CD4-positive, alpha-beta T cell treated with Interferon gamma for 1 hour (primary cell): ENCODE data around the gene ANKRD16.
A peak's percentile ranks its signal among the peaks of the same experiment; 100 is the strongest.
"Not testable (repeated sequence)": the region's sequence is repeated elsewhere in the genome, so short reads cannot be mapped to it uniquely, and the experiment has no call there.

Experiments
- DNase-seq: peaks from one replicate; pipeline ENCODE4 v3.0.0-alpha.2; 2020

The ANKRD16 gene

GRCh38 chr10:5889624-5890451, at the start of gene ANKRD16, which contains the start of gene FBH1:
Gene ANKRD16 (minus strand): TSS chr10:5889893. CDS start chr10:5889354, 539 bp downstream.
Gene FBH1 (plus strand): TSS chr10:5890243. CDS start chr10:5890346, 103 bp downstream.
- peak; percentile 94 for DNase-seq

DNA sequence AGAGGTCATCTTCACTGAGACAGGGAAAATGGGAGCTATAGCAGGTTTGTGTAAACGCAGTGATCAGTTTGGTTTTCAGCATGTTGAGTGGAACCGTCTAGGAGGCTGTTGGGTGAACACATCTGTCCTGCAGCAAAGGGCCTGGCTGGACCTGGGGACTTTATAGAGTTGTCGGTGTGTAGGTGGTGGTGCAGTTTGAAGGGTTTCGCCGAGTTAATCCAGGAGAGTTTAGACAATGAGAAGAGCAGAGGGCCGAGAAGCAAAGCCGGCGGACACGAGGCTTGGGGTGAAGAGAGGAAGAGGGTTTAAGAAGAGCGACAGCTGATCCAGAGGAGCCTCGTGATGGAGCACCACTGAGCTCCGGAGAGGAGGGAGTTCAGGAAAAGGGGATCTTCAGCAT, 48.6 kb upstream of the ANKRD16 start:
- DNase-seq: no peak

GRCh38 chr10:5937016-5937415, 47.3 kb upstream of the ANKRD16 start:
- no peak for DNase-seq

DNA sequence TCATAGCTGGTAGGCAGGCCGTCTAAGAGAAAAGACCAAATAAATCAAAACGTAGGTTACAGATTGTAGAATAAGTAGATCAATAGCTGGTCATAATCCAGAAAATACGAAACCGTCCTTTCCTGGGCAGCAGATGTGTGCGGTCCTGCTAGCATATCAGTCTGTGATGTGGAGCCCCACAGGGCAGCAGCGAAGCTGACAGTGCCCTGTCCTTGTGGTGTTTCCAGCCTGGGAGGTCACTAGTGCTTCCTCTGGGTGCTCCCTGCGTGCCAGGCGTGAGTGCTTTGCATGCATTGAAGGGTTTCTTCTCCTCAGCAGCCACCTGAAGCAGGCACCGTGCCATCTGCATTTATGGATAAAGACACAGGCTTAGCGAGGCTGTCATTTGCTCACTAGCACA, 45.9 kb upstream of the ANKRD16 start:
- no peak for DNase-seq

DNA sequence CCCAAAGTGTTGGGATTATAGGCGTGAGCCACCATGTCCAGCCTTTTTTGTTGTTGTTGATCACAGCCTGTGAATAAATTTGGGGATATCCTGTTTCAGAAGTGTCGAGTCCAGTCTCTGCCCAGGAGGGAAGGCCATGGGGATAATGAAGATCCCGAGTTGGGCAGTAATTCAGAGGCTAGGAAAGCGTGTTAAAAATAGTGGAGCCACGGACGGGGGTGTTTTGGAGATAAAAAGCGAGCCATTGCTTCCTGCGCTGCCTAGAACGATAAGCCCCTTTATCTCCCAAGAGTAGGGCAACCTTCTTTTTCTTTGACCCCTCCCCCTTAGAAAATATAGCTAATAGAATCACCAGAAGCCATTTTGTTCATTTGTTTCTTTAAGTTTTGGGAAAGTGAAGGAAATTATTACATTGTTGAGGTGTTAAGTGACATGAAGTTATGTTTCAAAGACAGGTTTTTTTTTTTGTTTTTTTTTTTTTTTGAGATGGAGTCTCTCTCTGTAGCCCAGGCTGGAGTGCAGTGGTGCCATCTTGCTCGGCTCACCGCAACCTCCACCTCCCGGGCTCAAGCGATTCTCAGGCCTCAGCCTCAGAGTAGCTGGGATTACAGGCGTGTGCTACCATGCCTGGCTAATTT, 44.3 kb upstream of the ANKRD16 start:
- no peak for DNase-seq

GRCh38 chr10:5932345-5932744, 42.7 kb upstream of the ANKRD16 start:
- no peak for DNase-seq

DNA sequence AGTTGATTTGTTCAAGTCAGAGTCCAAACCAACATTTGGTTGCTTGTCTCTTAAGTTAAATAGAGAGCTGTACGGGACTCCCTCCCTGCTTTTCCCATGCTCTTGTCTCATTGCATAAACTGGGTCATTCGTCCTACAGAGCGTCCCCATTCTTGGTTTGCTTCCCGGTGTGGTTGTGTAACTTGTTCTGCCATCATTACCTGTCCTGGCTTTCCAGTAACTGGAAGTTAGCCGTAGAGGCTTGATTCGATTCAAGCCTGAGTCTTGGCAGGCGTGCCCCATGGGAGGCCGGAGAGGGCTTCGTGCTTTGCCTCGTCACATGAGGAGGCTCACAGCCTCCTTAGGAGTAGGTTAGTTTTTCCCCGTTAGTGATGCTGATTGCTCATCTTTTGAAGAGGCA, 40.6 kb upstream of the ANKRD16 start:
- no peak for DNase-seq

GRCh38 chr10:5929442-5929841, 39.7 kb upstream of the ANKRD16 start:
- no peak for DNase-seq

- no peak for DNase-seq
Observed at GRCh38 chr10:5927306-5927705, 37.6 kb upstream of the ANKRD16 start.

- no peak for DNase-seq
Observed at GRCh38 chr10:5924889-5925288, 35.2 kb upstream of the ANKRD16 start.

DNA sequence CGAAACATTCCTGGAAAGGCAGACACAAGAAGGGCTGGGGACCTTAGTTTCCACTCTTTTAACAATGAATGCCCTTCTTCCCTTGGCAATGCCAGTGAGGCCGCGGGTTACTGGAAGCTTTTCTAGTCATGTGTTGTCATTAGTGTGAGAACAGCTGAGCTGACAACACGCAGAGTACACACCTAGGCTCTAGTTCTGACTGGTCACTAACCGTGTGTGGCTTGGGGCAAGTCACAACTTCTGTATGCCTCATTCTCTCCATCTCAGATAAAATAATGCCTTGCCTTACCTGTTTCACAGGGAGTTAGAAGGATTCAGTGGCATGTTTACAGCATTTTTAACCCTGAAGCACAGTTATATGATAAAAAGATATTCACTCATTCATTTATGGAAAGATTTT, 32.1 kb upstream of the ANKRD16 start:
- no peak for DNase-seq

- no peak for DNase-seq
Observed at GRCh38 chr10:5919568-5919967, 29.9 kb upstream of the ANKRD16 start.

- DNase-seq: no peak
Observed at GRCh38 chr10:5918763-5919162, 29.1 kb upstream of the ANKRD16 start.

DNA sequence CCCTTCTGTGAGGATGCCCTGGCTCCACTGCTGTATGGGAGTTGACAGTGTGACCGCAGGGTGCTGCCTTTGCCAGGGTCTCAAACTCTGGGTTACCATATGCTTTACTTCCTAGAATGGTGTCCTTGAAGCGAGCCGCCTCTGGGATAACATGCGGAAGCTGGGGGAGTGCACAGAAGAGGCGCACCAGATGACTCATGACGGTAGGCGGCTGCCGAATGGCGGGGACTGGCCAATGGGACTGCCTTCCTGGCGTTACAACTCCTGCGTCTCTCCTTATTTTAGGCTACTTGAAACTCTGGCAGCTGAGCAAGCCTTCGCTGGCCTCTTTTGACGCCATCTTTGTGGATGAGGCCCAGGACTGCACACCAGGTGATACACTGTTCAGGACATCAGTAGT, 27.6 kb upstream of the ANKRD16 start:
- no peak for DNase-seq

DNA sequence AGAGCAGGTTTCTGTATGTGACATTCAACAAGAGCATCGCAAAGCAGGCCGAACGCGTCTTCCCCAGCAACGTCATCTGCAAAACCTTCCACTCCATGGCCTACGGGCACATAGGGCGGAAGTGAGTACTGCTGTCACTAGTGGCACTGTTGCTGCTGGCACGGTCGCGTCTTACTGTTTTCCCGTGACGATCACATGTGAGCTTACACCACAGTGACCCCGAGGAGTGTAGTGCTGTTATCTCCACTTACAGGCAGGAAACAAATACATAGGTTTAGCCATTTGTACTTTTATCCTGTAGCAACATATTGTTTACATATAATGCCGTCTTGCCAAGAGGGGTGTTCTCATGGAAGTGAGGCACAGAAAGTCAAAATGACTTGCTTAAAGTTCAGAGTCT, 25.8 kb upstream of the ANKRD16 start:
- DNase-seq: no peak

GRCh38 chr10:5913736-5914135, 24.0 kb upstream of the ANKRD16 start:
- DNase-seq: no peak

DNA sequence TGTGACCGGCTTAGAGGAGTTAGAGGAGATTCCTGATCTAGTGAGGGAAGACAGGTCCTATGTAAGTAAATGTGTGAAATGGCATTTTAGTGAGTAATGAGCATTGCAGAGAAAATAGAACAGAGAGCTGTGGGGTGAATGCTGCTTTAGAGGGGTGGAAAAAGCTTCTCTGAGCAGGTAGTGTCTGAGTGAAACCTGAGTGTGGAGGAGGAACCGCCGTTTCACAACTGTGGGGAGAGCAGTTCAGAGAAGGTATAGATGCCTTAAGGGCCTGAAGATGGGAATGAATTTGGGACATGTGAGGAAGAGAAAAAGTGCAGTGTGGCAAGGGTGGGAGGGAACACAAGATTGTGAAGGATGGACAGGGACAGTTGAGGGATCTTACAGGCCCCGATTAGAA, 22.0 kb upstream of the ANKRD16 start:
- no peak for DNase-seq

DNA sequence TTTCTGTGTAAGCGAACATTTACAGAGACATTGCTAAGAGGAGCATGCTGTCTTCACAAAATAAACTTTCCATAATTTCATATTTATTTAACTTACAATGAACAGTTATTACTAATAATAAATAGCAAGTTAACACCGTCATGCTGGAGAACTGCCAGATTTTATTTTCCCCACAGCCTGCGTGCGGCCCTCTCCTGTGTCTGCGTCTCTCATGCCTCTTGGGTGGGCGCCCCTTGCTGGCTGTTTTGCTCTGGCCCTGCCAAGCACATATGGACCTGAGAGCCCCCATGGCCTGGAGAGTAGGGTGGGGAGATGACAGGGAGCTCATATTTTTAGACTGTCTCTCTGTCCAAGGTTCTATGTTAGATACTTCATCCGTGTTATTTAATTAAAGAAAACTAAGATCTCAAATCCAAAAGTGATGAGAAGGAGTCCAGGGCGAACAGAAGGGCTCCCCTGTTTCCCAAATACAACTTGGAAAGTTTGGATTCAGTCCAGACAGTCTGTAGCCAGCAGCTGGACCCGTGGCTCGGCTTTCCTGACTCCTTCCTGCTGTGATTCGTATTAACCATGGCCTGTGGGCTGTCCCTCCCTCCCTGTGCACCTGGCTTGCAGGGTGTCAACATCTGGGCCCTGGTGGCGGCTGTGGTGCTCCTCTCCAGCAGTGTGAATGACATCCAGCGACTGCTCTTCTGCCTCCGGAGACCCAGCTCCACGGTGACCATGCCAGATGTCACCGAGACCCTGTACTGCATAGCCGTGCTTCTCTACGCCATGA, 20.8 kb upstream of the ANKRD16 start:
- no peak for DNase-seq

GRCh38 chr10:5908676-5909075, 19.0 kb upstream of the ANKRD16 start:
- DNase-seq: not testable (repeated sequence)

DNA sequence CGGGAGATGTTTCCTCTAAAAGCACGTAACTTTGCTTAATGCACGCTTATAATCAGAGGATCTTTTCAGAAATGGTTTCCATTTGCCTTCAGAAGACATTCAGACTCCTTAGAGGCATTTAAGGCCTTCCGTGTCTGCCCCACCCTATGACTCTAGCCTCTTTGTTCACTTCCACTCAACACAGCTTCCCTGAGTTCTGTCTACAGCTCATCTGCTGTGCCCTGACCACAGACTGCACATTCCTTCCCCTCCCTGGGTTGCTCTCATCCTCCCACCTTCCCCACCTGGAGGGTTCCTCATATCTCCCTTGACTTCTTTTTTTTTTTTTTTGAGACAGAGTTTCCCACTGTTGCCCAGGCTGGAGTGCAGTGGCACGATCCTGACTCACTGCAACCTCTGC, 17.0 kb upstream of the ANKRD16 start:
- no peak for DNase-seq

DNA sequence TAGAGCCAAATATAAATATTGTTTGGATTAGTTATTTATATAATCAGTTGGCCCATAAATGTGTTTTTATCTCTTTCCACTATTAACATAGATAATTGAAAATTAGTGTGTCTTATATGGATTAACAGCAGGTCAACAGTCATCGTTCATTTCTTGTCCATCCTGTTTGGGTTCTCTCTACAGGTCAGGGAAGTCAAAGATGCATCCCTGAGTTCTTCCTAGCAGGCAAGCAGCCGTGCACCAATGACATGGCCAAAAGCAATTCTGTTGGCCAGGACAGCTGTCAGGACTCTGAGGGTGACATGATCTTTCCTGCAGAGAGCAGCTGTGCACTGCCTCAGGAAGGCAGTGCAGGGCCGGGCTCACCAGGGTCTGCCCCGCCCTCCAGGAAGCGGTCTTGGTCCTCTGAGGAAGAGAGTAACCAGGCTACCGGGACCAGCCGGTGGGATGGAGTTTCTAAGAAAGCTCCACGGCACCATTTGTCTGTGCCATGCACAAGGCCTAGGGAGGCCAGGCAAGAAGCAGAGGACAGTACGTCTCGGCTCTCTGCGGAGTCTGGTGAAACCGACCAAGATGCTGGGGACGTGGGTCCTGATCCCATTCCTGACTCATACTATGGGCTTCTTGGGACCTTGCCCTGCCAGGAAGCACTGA, 16.3 kb upstream of the ANKRD16 start:
- DNase-seq: no peak

GRCh38 chr10:5904227-5904626, 14.5 kb upstream of the ANKRD16 start:
- DNase-seq: no peak

DNA sequence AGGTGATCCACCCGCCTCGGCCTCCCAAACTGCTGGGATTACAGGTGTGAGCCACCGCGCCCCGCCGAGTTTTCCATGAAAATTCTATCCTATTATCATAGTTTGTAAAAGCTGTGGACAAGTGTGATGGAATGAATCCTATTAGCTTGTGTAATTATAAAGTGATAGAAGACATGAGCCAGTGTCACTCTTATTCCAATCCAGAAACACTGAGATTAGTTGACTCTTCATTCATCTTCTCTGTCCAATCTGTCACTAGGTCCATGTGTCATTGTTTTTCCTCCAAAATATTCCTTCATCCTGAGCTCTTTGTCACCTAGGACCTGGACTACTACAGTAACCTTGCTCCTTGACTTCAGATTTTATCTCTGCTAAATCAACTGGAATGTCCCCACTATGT, 13.9 kb upstream of the ANKRD16 start:
- DNase-seq: no peak
